Measurements from ENCODE around the gene FYN.
"Not testable (repeated sequence)": the region's sequence is repeated elsewhere in the genome, so short reads cannot be mapped to it uniquely, and the experiment has no call there.

FYN gene

DNA sequence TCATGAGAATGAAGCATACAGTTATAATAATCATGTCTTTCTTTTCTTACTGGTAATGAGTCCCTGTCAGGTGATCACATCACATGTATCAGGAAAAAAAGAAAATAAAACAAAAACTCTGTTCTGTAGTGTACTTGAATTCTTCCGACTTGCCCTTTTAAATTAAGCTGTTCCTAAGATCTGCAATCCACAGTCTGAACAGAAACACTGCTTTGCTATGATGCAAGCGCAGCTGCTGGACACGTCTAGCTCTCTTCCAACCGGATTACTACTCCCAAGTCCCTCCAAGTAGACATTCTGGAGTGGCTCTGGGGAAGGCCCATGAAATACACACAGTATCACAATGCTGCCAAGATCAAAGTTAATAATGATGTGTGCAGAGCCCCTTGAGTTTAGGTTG lies 83.7 kb downstream of the FYN start:
- Histone ChIP-seq H3K4me1 (ENCODE audit: control insufficient read depth, insufficient read depth, low read length, poor library complexity, severe bottlenecking) (peaks cover 38% of the 10 kb centered on the region), H3K27ac (ENCODE audit: low read depth, low read length, severe bottlenecking) (no peak overlapping the region), H3K9me3 (ENCODE audit: control insufficient read depth, low read length) (peaks cover 6% of the 10 kb centered on the region), H3K36me3 (ENCODE audit: control insufficient read depth, insufficient read depth, low read length) (peaks cover 9% of the 10 kb centered on the region), H3K4me3 (ENCODE audit: extremely low read depth, insufficient read depth, low read length, poor library complexity, severe bottlenecking) (no peak overlapping the region)
- WGBS, 2 experiments (ENCODE audit: insufficient coverage in 2 of 2) = 87 to 88% methylated on average over 1 to 4 of the region's 4 CpGs

DNA sequence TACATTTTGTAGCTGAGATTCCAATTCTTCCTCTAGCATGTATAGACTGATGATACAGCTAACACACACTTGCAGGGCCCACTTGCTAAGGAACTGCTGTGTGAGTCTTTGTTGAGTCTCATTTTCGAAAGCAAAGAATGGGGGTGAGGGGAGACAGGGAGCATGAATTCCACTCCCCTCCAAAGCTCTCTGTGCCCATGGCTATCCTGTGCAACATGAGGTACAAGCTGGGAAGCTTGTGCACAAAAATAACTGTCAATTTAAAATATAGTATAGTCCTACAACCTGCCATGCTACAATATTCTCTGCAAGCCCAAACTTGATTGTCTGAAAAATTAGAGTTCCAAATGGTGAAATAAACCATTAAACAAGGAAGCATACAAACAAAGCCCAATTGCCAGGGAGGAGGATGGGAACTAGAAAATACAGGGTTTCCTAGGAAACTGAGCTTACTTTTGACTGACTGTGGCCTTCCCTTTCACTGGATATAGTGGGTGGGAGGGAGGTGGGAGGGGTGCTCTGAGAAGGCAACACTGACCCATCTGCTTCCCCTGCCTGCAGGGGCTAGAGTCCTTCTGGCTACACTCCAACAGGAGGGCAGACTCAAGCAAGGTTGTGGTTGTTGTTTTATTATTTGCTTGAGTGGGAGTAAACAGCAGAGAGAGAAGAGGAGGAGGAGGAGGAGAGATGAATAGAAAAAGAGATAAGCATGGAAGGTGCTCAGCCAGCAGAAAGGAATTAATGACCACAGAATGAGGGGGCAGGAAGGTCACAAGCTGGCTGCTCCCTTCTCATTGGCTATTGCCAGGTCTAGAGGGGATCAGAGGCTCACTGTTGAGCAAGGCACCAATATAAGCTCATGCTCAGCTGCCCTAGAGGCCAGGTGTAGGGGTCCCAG lies 84.6 kb downstream of the FYN start:
- WGBS, 2 experiments (ENCODE audit: insufficient coverage in 2 of 2) = 67% methylated on average over 1 of the region's 1 CpG; no CpG with 5 or more reads in 1 of the 2 experiments
- Histone ChIP-seq H3K4me3 (ENCODE audit: extremely low read depth, insufficient read depth, low read length, poor library complexity, severe bottlenecking) (no peak overlapping the region), H3K36me3 (ENCODE audit: control insufficient read depth, insufficient read depth, low read length) (peaks cover 14% of the 10 kb centered on the region), H3K9me3 (ENCODE audit: control insufficient read depth, low read length) (peaks cover 6% of the 10 kb centered on the region), H3K27ac (ENCODE audit: low read depth, low read length, severe bottlenecking) (no peak overlapping the region), H3K4me1 (ENCODE audit: control insufficient read depth, insufficient read depth, low read length, poor library complexity, severe bottlenecking) (peaks cover 36% of the 10 kb centered on the region)

DNA sequence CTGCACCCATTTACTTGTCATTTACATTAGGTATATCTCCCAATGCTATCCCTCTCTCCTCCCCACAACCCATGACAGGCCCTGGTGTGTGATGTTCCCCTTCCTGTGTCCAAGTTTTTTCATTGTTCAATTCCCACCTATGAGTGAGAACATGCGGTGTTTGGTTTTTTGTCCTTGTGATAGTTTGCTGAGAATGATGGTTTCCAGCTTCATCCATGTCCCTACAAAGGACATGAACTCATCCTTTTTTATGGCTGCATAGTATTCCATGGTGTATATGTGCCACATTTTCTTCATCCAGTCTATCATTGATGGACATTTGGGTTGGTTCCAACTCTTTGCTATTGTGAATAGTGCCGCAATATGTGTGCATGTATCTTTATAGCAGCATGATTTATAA lies 87.1 kb downstream of the FYN start:
- Histone ChIP-seq H3K36me3 (ENCODE audit: control insufficient read depth, insufficient read depth, low read length) (peaks cover 14% of the 10 kb centered on the region), H3K4me1 (ENCODE audit: control insufficient read depth, insufficient read depth, low read length, poor library complexity, severe bottlenecking) (peaks cover 19% of the 10 kb centered on the region)
- H3K27ac ChIP-seq (ENCODE audit: low read depth, low read length, severe bottlenecking); H3K9me3 ChIP-seq (ENCODE audit: control insufficient read depth, low read length); H3K4me3 ChIP-seq (ENCODE audit: extremely low read depth, insufficient read depth, low read length, poor library complexity, severe bottlenecking): not testable (repeated sequence)
- WGBS, 2 experiments (ENCODE audit: insufficient coverage in 2 of 2) = no CpG with 5 or more reads among the region's 2 CpGs

DNA sequence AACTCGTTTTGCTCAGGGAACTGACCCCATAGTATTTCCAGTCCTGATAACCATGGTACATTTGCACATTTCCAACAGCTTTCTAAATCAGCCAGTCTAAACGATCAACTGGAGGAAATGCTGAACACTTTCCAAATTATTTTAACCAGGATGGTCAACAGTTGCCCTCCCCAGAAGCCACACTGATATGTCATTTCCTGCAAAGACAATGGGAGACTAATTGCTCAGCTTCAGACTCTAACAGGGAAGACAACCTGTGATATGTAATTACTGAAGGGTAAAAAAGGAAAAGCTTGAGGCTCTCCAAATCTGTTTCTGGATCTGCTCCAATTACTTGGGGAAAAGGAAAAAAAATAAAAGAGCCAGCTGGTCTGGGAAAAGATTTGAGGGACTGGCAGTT lies 88.8 kb downstream of the FYN start:
- H3K4me1 ChIP-seq (ENCODE audit: control insufficient read depth, insufficient read depth, low read length, poor library complexity, severe bottlenecking) = peaks cover 12% of the 10 kb centered on the region
- peaks cover 6% of the 10 kb centered on the region for H3K9me3 ChIP-seq (ENCODE audit: control insufficient read depth, low read length)
- H3K27ac ChIP-seq (ENCODE audit: low read depth, low read length, severe bottlenecking) = peak overlapping the region; percentile 49
- H3K36me3 ChIP-seq (ENCODE audit: control insufficient read depth, insufficient read depth, low read length) = peaks cover 19% of the 10 kb centered on the region
- 88 to 91% methylated on average over 2 of the region's 2 CpGs for WGBS, 2 experiments (ENCODE audit: insufficient coverage in 2 of 2)
- no peak overlapping the region for H3K4me3 ChIP-seq (ENCODE audit: extremely low read depth, insufficient read depth, low read length, poor library complexity, severe bottlenecking)

DNA sequence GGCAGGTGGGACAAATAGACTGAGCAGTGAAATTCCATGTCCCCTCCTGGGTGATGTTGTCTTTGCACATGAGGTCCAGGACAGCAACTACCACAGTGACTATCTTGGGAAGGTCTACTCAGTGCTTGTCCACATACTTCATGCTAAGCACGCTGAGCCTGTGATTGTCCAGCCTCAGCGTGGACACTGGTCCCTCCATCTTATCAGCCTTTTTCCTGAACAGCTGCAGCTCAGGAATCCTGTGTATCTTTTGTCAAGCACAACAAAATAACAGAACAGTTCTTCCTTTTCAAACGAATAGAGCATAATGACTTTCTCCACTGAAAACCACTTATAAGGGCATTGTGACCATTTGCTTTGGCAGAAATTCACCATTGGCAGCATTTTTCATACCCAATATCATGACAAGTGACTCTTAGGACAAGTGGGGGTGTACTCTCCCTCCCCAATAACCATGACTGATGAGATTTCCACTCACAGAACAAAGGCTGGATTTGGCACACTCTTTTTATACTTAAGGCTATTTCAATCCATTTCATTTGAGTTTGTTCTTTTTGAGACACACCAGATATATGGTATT lies 90.3 kb downstream of the FYN start:
- H3K9me3 ChIP-seq (ENCODE audit: control insufficient read depth, low read length) = peaks cover 6% of the 10 kb centered on the region
- no peak overlapping the region for H3K27ac ChIP-seq (ENCODE audit: low read depth, low read length, severe bottlenecking)
- H3K4me1 ChIP-seq (ENCODE audit: control insufficient read depth, insufficient read depth, low read length, poor library complexity, severe bottlenecking) = peaks cover 12% of the 10 kb centered on the region
- H3K36me3 ChIP-seq (ENCODE audit: control insufficient read depth, insufficient read depth, low read length) = peaks cover 28% of the 10 kb centered on the region
- WGBS, 2 experiments (ENCODE audit: insufficient coverage in 2 of 2) = 97% methylated on average over 2 to 3 of the region's 3 CpGs
- no peak overlapping the region for H3K4me3 ChIP-seq (ENCODE audit: extremely low read depth, insufficient read depth, low read length, poor library complexity, severe bottlenecking)

DNA sequence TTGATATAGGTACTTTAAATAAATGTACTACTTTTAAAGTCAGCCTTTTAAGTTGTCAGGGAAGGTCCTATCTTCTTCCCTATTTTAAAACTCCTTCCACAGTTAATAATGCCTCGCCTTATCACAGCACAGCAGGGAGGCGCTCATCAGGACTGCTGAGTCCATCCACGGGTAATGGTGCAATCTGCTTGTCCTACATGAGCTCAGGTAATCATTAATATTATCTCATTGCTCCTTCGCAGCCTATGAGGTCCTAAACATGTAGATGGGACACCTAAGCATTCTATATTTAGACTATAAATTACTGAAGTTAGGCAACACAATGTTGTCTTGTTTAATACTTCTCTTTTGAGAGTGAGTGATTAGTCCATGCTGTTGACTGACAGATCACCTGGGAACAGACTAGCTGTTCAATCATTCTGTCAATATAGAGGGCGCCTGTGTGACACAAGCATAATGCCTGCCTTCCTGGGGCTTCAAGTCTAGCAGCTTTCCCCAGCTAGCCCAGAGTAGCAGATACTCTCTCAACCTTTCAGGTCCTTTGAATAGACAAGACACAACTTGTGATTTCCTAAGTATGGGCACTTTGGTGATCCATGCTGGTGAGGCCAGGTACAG lies 91.0 kb downstream of the FYN start:
- no peak overlapping the region for H3K27ac ChIP-seq (ENCODE audit: low read depth, low read length, severe bottlenecking)
- H3K4me1 ChIP-seq (ENCODE audit: control insufficient read depth, insufficient read depth, low read length, poor library complexity, severe bottlenecking) = peaks cover 15% of the 10 kb centered on the region
- H3K36me3 ChIP-seq (ENCODE audit: control insufficient read depth, insufficient read depth, low read length) = peaks cover 26% of the 10 kb centered on the region
- WGBS, 2 experiments (ENCODE audit: insufficient coverage in 2 of 2) = 81 to 86% methylated on average over 1 to 2 of the region's 5 CpGs
- H3K9me3 ChIP-seq (ENCODE audit: control insufficient read depth, low read length) = peaks cover under 1% of the 10 kb centered on the region
- H3K4me3 ChIP-seq (ENCODE audit: extremely low read depth, insufficient read depth, low read length, poor library complexity, severe bottlenecking) = no peak overlapping the region

DNA sequence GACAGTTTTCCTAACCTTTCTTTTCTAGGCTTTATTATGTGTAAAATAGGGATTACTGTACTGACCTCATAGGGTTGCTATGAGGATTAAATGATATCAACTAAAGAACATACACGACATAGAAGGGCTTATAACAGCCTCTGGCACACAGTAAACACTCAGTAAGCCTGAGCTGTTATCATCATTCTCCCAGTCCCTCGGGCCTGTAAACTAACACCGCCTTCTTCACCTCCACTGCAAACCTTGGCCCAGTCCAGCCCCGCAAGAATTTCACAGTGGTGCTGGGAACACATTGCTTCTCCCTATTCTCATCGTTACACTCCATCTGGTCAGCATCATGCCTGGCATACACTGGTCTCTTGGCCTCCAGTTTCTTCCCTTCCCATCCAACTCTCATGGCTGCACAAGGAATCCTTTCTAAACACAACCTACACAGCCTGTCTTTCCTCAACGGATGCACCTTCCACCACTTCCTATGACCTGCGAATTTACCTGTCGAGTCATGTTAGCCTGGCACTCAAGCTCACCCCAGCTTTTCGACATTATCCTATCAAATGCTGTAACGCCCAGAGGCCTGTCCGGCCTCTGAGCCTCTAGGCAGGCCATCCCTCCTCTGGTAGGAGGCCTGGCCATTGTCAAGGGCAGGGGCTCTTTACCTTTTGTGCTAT lies 92.1 kb downstream of the FYN start:
- Histone ChIP-seq H3K27ac (ENCODE audit: low read depth, low read length, severe bottlenecking) (peak overlapping the region; percentile 51), H3K9me3 (ENCODE audit: control insufficient read depth, low read length) (no peaks in the 10 kb centered on the region), H3K4me1 (ENCODE audit: control insufficient read depth, insufficient read depth, low read length, poor library complexity, severe bottlenecking) (peaks cover 26% of the 10 kb centered on the region), H3K4me3 (ENCODE audit: extremely low read depth, insufficient read depth, low read length, poor library complexity, severe bottlenecking) (no peak overlapping the region), H3K36me3 (ENCODE audit: control insufficient read depth, insufficient read depth, low read length) (peaks cover 25% of the 10 kb centered on the region)
- 88 to 91% methylated on average over 11 of the region's 11 CpGs for WGBS, 2 experiments (ENCODE audit: insufficient coverage in 2 of 2)

DNA sequence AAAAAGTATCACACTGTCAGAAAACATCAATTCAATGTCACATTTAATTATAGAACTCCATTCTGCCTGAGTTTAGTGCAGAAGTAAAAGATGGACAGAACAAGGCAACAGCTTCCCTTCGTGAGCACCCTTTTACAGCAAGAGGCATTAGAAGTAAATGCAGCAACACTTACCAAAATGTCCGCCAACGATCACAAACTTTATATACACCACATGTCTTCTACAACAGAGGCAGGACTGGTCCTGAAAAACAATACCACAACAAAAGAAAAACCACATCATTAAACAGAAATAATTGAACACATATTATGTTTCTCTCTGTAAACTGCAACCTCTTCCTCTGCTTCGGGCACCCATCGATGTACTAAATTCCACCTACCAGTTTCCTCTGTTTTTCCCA lies 92.9 kb downstream of the FYN start:
- Histone ChIP-seq H3K36me3 (ENCODE audit: control insufficient read depth, insufficient read depth, low read length) (peaks cover 27% of the 10 kb centered on the region), H3K4me3 (ENCODE audit: extremely low read depth, insufficient read depth, low read length, poor library complexity, severe bottlenecking) (no peak overlapping the region), H3K9me3 (ENCODE audit: control insufficient read depth, low read length) (no peaks in the 10 kb centered on the region), H3K27ac (ENCODE audit: low read depth, low read length, severe bottlenecking) (no peak overlapping the region), H3K4me1 (ENCODE audit: control insufficient read depth, insufficient read depth, low read length, poor library complexity, severe bottlenecking) (peaks cover 32% of the 10 kb centered on the region)
- 89 to 97% methylated on average over 3 to 5 of the region's 5 CpGs for WGBS, 2 experiments (ENCODE audit: insufficient coverage in 2 of 2)

DNA sequence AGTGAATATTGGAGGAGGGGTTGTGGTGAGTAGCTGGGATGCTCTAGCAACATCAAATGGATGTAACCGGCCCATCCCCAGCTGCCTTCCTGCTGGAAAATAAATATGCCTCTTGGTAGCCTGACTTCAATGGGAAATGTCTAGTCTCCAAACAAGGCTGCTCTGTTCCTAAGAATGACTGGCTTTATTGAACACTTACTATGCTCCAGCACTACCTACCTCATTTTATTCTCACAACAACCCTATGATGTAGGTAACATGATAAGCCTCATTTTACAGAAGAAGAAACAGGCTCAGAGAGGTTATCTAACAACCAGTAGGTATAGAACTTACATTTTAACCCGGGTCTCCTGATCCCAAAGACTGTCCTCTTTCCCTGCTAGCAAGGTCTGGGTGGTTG lies 93.6 kb downstream of the FYN start:
- no peak overlapping the region for H3K27ac ChIP-seq (ENCODE audit: low read depth, low read length, severe bottlenecking)
- no peaks in the 10 kb centered on the region for H3K9me3 ChIP-seq (ENCODE audit: control insufficient read depth, low read length)
- H3K4me1 ChIP-seq (ENCODE audit: control insufficient read depth, insufficient read depth, low read length, poor library complexity, severe bottlenecking) = peaks cover 28% of the 10 kb centered on the region
- H3K36me3 ChIP-seq (ENCODE audit: control insufficient read depth, insufficient read depth, low read length) = peaks cover 28% of the 10 kb centered on the region
- WGBS, 2 experiments (ENCODE audit: insufficient coverage in 2 of 2) = 100% methylated on average over 2 of the region's 2 CpGs
- no peak overlapping the region for H3K4me3 ChIP-seq (ENCODE audit: extremely low read depth, insufficient read depth, low read length, poor library complexity, severe bottlenecking)

DNA sequence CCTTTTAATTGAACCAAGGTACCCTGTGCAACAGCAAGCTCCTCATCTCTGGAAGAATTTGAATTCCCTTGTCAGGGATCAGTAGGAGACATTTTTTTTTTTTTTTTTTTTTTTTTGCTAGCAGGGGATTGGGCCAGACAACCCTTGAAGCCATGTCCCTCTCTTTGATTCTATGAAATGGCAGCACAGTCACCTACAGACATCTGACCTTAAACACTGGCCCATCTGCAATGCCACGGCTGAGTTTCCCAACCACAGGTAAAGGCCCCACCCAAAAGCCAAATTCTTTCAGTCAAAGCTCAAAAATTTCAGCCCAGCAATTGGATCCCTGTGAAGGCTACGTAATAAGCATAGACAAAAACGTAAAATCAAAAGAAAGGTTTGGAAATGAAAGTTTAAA lies 94.2 kb downstream of the FYN start:
- Histone ChIP-seq H3K27ac (ENCODE audit: low read depth, low read length, severe bottlenecking) (no peak overlapping the region), H3K4me3 (ENCODE audit: extremely low read depth, insufficient read depth, low read length, poor library complexity, severe bottlenecking) (no peak overlapping the region), H3K4me1 (ENCODE audit: control insufficient read depth, insufficient read depth, low read length, poor library complexity, severe bottlenecking) (peaks cover 29% of the 10 kb centered on the region), H3K36me3 (ENCODE audit: control insufficient read depth, insufficient read depth, low read length) (peaks cover 27% of the 10 kb centered on the region), H3K9me3 (ENCODE audit: control insufficient read depth, low read length) (no peaks in the 10 kb centered on the region)
- WGBS, 2 experiments (ENCODE audit: insufficient coverage in 2 of 2) = 100% methylated on average over 1 of the region's 3 CpGs; no CpG with 5 or more reads in 1 of the 2 experiments
